Measurements from ENCODE around the gene APMAP.

Gene APMAP

GRCh38 chr20:25037288-25038102 is 44.9 kb upstream of the APMAP start:
- TF ChIP-seq CTCF (IDR thresholded peaks at IDR 0.05; ENCODE audit: low read depth, low read length, missing control alignments) = no peak
- no peak for DNase-seq (ENCODE audit: low read depth)
- no peak overlapping the region for H3K4me3 ChIP-seq (ENCODE audit: low read depth, low read length)

GRCh38 chr20:25036331-25036936 is 43.9 kb upstream of the APMAP start:
- H3K4me3 ChIP-seq (ENCODE audit: low read depth, low read length) = no peak overlapping the region; the same call in 1 of the 2 replicates
- no peak for DNase-seq (ENCODE audit: low read depth)
- no peak for TF ChIP-seq CTCF (IDR thresholded peaks at IDR 0.05; ENCODE audit: low read depth, low read length, missing control alignments)

- DNase-seq (ENCODE audit: low read depth) = no peak
- TF ChIP-seq CTCF (IDR thresholded peaks at IDR 0.05; ENCODE audit: low read depth, low read length, missing control alignments) = no peak
- no peak overlapping the region; the same call in 1 of the 2 replicates for H3K4me3 ChIP-seq (ENCODE audit: low read depth, low read length)
Observed at GRCh38 chr20:25035921-25036320, 43.4 kb upstream of the APMAP start.

GRCh38 chr20:25033924-25034300 is 41.4 kb upstream of the APMAP start:
- no peak for TF ChIP-seq CTCF (IDR thresholded peaks at IDR 0.05; ENCODE audit: low read depth, low read length, missing control alignments)
- DNase-seq (ENCODE audit: low read depth) = no peak
- no peak overlapping the region for H3K4me3 ChIP-seq (ENCODE audit: low read depth, low read length)

GRCh38 chr20:25033265-25033923 is 40.8 kb upstream of the APMAP start:
- H3K4me3 ChIP-seq (ENCODE audit: low read depth, low read length) = no peak overlapping the region
- no peak for TF ChIP-seq CTCF (IDR thresholded peaks at IDR 0.05; ENCODE audit: low read depth, low read length, missing control alignments)
- DNase-seq (ENCODE audit: low read depth) = no peak

- TF ChIP-seq CTCF (IDR thresholded peaks at IDR 0.05; ENCODE audit: low read depth, low read length, missing control alignments) = no peak
- no peak overlapping the region for H3K4me3 ChIP-seq (ENCODE audit: low read depth, low read length)
- no peak for DNase-seq (ENCODE audit: low read depth)
Observed at GRCh38 chr20:25032478-25033264, 40.1 kb upstream of the APMAP start.

Measured in GM12864 (cell line).